Measurements from ENCODE around the gene CHN1. TPM values are rescaled to one million over a fixed set of nuclear protein-coding genes. Genes with fewer than 3 reads are reported as not detected.

Gene CHN1
- polyA plus RNA-seq, 1 donor (not counting 4 experiments of a cell fraction or from before 2014, with no cell fraction given), result 2.3 TPM

DNA sequence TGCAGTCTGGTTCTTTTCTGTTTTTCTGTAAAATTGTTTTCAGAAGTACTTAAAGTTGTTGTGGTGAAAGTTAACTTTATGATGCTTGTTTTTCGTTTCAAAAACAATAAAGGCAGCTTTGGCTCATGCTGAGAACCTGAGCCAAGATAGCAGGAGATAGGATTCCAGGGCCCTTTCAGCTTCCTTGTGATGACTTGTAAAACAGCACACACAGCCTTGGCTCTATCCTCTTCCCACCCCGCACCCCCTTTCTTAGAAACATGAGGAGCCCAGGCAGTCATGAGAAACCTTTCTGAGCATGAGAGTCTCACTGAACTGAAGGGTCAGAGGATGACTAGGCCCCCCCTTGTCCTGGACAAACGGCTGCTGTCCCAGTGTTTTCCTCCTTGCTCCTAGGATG lies 228.5 kb downstream of the CHN1 start:
- Histone ChIP-seq H2AFZ (ENCODE audit: control insufficient read depth, low read length) (no peak overlapping the region), H3K9me3 (ENCODE audit: control insufficient read depth, low read depth, low read length) (no peaks in the 10 kb centered on the region), H3K9ac (ENCODE audit: control insufficient read depth, extremely low read depth, insufficient read depth, low read length) (no peak overlapping the region), H3K27ac (ENCODE audit: control insufficient read depth, insufficient read depth, low read length) (no peak overlapping the region), H3K27me3 (ENCODE audit: control insufficient read depth, extremely low read depth, insufficient read depth, low read length) (no peaks in the 10 kb centered on the region), H3K4me1 (ENCODE audit: control insufficient read depth, extremely low read depth, insufficient read depth, low read length) (peaks cover 8% of the 10 kb centered on the region), H3K79me2 (ENCODE audit: control insufficient read depth, insufficient read depth, low read length) (no peaks in the 10 kb centered on the region), H3K4me2 (ENCODE audit: control insufficient read depth, extremely low read depth, insufficient read depth, low read depth, low read length) (no peak overlapping the region), H4K20me1 (ENCODE audit: control insufficient read depth, extremely low read depth, insufficient read depth, low read length) (no peaks in the 10 kb centered on the region), H3K4me3 (ENCODE audit: control insufficient read depth in 2 of 3, extremely low read depth in 1 of 3, insufficient read depth in 2 of 3, low read depth in 1 of 3, low read length in 3 of 3) (no peak overlapping the region), H3K9me1 (ENCODE audit: control insufficient read depth, extremely low read depth, insufficient read depth, low read length) (no peaks in the 10 kb centered on the region), H3K36me3 (ENCODE audit: control insufficient read depth in 2 of 2, extremely low read depth in 1 of 2, insufficient read depth in 2 of 2, low read length in 2 of 2) (no peaks in the 10 kb centered on the region)
- TF ChIP-seq, protein P1, sequence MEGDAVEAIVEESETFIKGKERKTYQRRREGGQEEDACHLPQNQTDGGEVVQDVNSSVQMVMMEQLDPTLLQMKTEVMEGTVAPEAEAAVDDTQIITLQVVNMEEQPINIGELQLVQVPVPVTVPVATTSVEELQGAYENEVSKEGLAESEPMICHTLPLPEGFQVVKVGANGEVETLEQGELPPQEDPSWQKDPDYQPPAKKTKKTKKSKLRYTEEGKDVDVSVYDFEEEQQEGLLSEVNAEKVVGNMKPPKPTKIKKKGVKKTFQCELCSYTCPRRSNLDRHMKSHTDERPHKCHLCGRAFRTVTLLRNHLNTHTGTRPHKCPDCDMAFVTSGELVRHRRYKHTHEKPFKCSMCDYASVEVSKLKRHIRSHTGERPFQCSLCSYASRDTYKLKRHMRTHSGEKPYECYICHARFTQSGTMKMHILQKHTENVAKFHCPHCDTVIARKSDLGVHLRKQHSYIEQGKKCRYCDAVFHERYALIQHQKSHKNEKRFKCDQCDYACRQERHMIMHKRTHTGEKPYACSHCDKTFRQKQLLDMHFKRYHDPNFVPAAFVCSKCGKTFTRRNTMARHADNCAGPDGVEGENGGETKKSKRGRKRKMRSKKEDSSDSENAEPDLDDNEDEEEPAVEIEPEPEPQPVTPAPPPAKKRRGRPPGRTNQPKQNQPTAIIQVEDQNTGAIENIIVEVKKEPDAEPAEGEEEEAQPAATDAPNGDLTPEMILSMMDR (optimal IDR thresholded peaks at IDR 0.05 in 1 of 3, IDR thresholded peaks at IDR 0.05 in 1 of 3, conservative IDR thresholded peaks at IDR 0.05 in 1 of 3; ENCODE audit: extremely low read depth in 1 of 3, insufficient read depth in 2 of 3, low read length in 3 of 3), result no peak
- TF ChIP-seq EZH2 (IDR thresholded peaks at IDR 0.05; ENCODE audit: low read length), result no peak
- DNase-seq (ENCODE audit: low read depth, low spot score) (no peak), FAIRE-seq (no peak)
- dilution Hi-C loops (cut with MboI; ENCODE audit: extremely low pct_ligation_motif_present, low sequenced_read_pairs), result no loop called here

DNA sequence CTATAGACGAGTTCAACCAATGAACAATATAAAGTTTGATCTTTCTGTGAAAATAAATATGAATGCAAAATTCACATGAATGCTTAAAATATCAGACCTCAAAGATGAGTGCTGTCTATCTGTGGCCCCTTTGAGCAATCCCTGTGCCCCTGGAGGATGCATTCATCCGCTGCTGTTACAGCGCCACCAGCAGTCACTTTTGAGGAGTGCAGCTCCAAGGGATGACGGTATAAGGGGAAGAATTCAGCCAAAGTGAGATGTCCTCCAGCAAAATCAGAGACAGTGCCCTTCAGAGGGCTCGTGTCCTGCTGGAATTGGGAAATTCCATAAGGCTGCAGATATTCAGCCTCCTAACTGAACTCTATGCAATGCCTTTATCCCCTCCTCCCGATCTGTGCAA lies 229.0 kb downstream of the CHN1 start:
- Histone ChIP-seq H2AFZ (ENCODE audit: control insufficient read depth, low read length) (no peak overlapping the region), H3K27me3 (ENCODE audit: control insufficient read depth, extremely low read depth, insufficient read depth, low read length) (no peaks in the 10 kb centered on the region), H3K4me3 (ENCODE audit: control insufficient read depth in 2 of 3, extremely low read depth in 1 of 3, insufficient read depth in 2 of 3, low read depth in 1 of 3, low read length in 3 of 3) (no peak overlapping the region), H3K36me3 (ENCODE audit: control insufficient read depth in 2 of 2, extremely low read depth in 1 of 2, insufficient read depth in 2 of 2, low read length in 2 of 2) (no peaks in the 10 kb centered on the region), H3K9me1 (ENCODE audit: control insufficient read depth, extremely low read depth, insufficient read depth, low read length) (no peaks in the 10 kb centered on the region), H3K27ac (ENCODE audit: control insufficient read depth, insufficient read depth, low read length) (no peak overlapping the region), H4K20me1 (ENCODE audit: control insufficient read depth, extremely low read depth, insufficient read depth, low read length) (no peaks in the 10 kb centered on the region), H3K4me1 (ENCODE audit: control insufficient read depth, extremely low read depth, insufficient read depth, low read length) (peaks cover 9% of the 10 kb centered on the region), H3K79me2 (ENCODE audit: control insufficient read depth, insufficient read depth, low read length) (no peaks in the 10 kb centered on the region), H3K4me2 (ENCODE audit: control insufficient read depth, extremely low read depth, insufficient read depth, low read depth, low read length) (no peak overlapping the region), H3K9me3 (ENCODE audit: control insufficient read depth, low read depth, low read length) (no peaks in the 10 kb centered on the region), H3K9ac (ENCODE audit: control insufficient read depth, extremely low read depth, insufficient read depth, low read length) (no peak overlapping the region)
- dilution Hi-C loops (cut with MboI; ENCODE audit: extremely low pct_ligation_motif_present, low sequenced_read_pairs), result no loop called here
- TF ChIP-seq, protein P1 (optimal IDR thresholded peaks at IDR 0.05 in 1 of 3, IDR thresholded peaks at IDR 0.05 in 1 of 3, conservative IDR thresholded peaks at IDR 0.05 in 1 of 3; ENCODE audit: extremely low read depth in 1 of 3, insufficient read depth in 2 of 3, low read length in 3 of 3), result peak; percentile 39 to 53 (median 53)
- no peak for TF ChIP-seq EZH2 (IDR thresholded peaks at IDR 0.05; ENCODE audit: low read length)
- FAIRE-seq (no peak), DNase-seq (ENCODE audit: low read depth, low spot score) (no peak)
